Uterus (tissue), 4 donors: ENCODE measurements around the gene EGFLAM. TPM values are rescaled to one million over a fixed set of nuclear protein-coding genes. Genes with fewer than 3 reads are reported as not detected.
A peak's percentile ranks its signal among the peaks of the same experiment; 100 is the strongest.

Experiments used
- DNase-seq, 2 donors: peaks; one replicate each; pipeline ENCODE4 v3.0.0-alpha.2; 2019 to 2020
- H3K27ac ChIP-seq, 2 donors: fragments of 200-600 bp; sonication (generic); 1 replicate in 1 of 2; 2 replicates in 1 of 2; pipeline ENCODE4 v1.5.1; 2016 to 2018
- H3K27me3 ChIP-seq, 2 donors: fragments of 200-600 bp; sonication (generic); one replicate each; pipeline ENCODE4 v1.5.1; 2018 to 2019; ENCODE audit warnings: control low read depth in 1 of 2
- H3K36me3 ChIP-seq, 2 donors: fragments of 200-600 bp; sonication (generic); one replicate each; pipeline ENCODE4 v1.5.1; 2019; ENCODE audit warnings: control low read depth in 1 of 2
- H3K4me1 ChIP-seq, 2 donors: fragments of 200-600 bp; sonication (generic); one replicate each; pipeline ENCODE4 v1.5.1; 2018 to 2019; ENCODE audit warnings: control low read depth in 1 of 2
- H3K4me3 ChIP-seq, 2 donors: fragments of 200-600 bp; sonication (generic); 1 replicate in 1 of 2; 2 replicates in 1 of 2; pipeline ENCODE4 v1.5.1; 2018 to 2019; ENCODE audit warnings: mild to moderate bottlenecking in 1 of 2
- H3K9me3 ChIP-seq, 2 donors: fragments of 200-600 bp; sonication (generic); one replicate each; pipeline ENCODE4 v1.5.1; 2019; ENCODE audit warnings: control low read depth in 1 of 2
- POLR2A ChIP-seq, 2 donors: fragments of 450-650 bp; IDR thresholded peaks; one replicate each; pipeline ENCODE4 v1.6.1; 2016; ENCODE audit warnings: antibody characterized with exemption in 2 of 2, mild to moderate bottlenecking in 1 of 2, moderate library complexity in 1 of 2
- intact Hi-C: fragments of 100-400 bp; cut with DNase I; formaldehyde crosslinking; loops from one replicate; pipeline ENCODE4 v1.15.1; 2023; ENCODE audit warnings: low total_unique reads
- total RNA-seq, 4 donors: library from RNA; depleted of rRNA in 3 of 4; stranded (reverse); fragments of >200 nt in 3 of 4; gene quantifications; one replicate each; pipeline versions ENCODE4 v1.1.0 to v1.2.4, GENCODE V29; 2014 to 2023
- TF ChIP-seq, protein P1 (sequence below), 4 experiments: fragments of 200-600 bp in 2 of 4; fragments of 450-650 bp in 2 of 4; sonication (generic) in 2 of 4; IDR thresholded peaks; one replicate each; pipeline ENCODE4 v1.5.1; 2016 to 2019; ENCODE audit warnings: antibody characterized with exemption in 4 of 4, mild to moderate bottlenecking in 2 of 4, moderate library complexity in 1 of 4
- donor health status: DM: yes; HTN: yes; CAD: no.

The EGFLAM gene
- total RNA-seq, 4 donors from 2014 or later: 0.26 to 16.8 (median 3.6) TPM

GRCh38 chr5:38455796-38456330 is 197.5 kb downstream of the EGFLAM start:
- TF ChIP-seq, protein P1, sequence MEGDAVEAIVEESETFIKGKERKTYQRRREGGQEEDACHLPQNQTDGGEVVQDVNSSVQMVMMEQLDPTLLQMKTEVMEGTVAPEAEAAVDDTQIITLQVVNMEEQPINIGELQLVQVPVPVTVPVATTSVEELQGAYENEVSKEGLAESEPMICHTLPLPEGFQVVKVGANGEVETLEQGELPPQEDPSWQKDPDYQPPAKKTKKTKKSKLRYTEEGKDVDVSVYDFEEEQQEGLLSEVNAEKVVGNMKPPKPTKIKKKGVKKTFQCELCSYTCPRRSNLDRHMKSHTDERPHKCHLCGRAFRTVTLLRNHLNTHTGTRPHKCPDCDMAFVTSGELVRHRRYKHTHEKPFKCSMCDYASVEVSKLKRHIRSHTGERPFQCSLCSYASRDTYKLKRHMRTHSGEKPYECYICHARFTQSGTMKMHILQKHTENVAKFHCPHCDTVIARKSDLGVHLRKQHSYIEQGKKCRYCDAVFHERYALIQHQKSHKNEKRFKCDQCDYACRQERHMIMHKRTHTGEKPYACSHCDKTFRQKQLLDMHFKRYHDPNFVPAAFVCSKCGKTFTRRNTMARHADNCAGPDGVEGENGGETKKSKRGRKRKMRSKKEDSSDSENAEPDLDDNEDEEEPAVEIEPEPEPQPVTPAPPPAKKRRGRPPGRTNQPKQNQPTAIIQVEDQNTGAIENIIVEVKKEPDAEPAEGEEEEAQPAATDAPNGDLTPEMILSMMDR (IDR thresholded peaks at IDR 0.05): no peak
- TF ChIP-seq POLR2A (IDR thresholded peaks at IDR 0.05): no peak
- DNase-seq: no peak
- no peaks in the 10 kb centered on the region for H3K36me3 ChIP-seq
- H3K4me1 ChIP-seq: no peaks in the 10 kb centered on the region
- no peak overlapping the region for H3K27ac ChIP-seq
- intact Hi-C loops: no loop called here
- no peak overlapping the region for H3K4me3 ChIP-seq
- H3K9me3 ChIP-seq: no peaks in the 10 kb centered on the region
- H3K27me3 ChIP-seq: no peaks in the 10 kb centered on the region

DNA sequence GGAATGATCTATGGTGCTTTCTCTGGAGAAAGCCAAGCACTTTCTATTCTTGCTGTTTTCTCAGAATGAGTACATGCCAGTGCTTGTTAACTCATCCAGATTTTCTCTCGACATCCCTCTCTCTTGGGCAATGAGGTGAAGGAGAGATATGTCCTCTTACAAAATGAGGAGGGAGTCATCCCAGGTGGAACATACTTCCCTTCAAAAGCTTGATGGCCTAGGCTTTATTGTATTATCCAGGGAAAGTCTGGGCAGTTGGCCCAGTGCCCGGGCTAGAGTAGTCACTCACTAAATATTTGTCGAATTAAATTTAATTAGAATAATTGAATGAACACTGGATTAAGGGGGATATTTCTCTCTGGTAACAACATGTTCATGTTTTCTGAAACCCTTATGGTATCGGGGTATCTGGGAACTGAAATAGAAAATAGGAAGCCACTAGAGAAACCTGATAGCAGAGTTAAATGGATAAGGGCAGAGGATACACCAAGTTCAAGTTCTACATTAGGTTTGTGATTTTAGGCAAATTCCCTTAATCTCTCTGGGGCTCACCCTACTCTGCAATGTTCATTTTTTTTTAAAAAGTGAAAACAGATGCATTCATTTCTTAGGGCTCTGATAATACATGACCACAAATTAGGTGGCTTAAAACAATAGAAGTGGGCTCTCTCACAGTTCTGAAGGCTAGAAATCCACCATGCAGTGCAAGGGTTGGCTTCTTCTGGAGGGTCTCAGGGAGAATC is 198.5 kb downstream of the EGFLAM start:
- DNase-seq: no peak
- Histone ChIP-seq H3K4me1 (no peaks in the 10 kb centered on the region), H3K27me3 (no peaks in the 10 kb centered on the region), H3K9me3 (no peaks in the 10 kb centered on the region), H3K27ac (no peak overlapping the region), H3K36me3 (no peaks in the 10 kb centered on the region), H3K4me3 (no peak overlapping the region)
- intact Hi-C loops: no loop called here
- TF ChIP-seq, protein P1 (IDR thresholded peaks at IDR 0.05): no peak
- TF ChIP-seq POLR2A (IDR thresholded peaks at IDR 0.05): no peak

GRCh38 chr5:38458174-38458573 is 199.8 kb downstream of the EGFLAM start:
- Histone ChIP-seq H3K27ac (no peak overlapping the region), H3K4me1 (no peaks in the 10 kb centered on the region), H3K4me3 (no peak overlapping the region), H3K36me3 (no peaks in the 10 kb centered on the region), H3K9me3 (no peaks in the 10 kb centered on the region), H3K27me3 (no peaks in the 10 kb centered on the region)
- intact Hi-C loops: no loop called here
- no peak for DNase-seq
- TF ChIP-seq, protein P1 (IDR thresholded peaks at IDR 0.05): no peak
- no peak for TF ChIP-seq POLR2A (IDR thresholded peaks at IDR 0.05)

DNA sequence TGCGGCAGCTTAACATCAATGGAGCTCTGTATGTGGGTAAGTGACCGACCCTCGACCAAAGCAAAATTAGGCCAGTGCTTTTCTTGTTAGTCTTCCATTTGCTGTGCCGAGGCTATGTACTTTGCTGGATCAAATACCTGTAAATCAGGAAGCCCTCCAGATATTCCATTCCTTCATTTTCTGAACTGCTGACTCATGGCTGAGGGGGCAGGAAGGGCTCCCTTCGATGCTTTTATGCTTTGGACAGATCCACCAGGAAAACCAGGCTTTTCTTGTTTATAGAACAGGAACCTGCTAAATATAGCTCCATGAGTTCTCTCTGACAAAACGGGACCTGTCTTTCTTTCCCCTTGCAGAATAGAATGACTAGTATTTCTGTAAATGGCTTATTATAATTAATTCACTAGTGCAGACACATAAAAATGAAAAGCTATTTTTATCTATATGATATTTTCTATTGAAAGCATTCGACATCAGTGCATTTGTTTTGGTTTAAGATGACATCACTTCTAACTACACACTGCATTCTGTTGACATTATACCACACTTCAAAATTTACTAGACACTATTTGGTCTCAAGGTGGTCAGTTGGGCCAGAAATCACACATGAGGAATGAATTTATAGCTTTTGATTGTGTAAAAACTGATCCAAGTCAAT is 204.7 kb downstream of the EGFLAM start:
- intact Hi-C loops: no loop called here

More for the DNA sequence above, 204.7 kb downstream of the EGFLAM start:
- H3K27me3 ChIP-seq: no peaks in the 10 kb centered on the region
- H3K27ac ChIP-seq: peak overlapping the region; percentile 92 to 93
- no peak for DNase-seq
- TF ChIP-seq, protein P1 (IDR thresholded peaks at IDR 0.05): no peak
- TF ChIP-seq POLR2A (IDR thresholded peaks at IDR 0.05): no peak
- no peaks in the 10 kb centered on the region for H3K36me3 ChIP-seq
- no peaks in the 10 kb centered on the region for H3K9me3 ChIP-seq
- H3K4me3 ChIP-seq: no peak overlapping the region
- peaks cover 7 to 14% of the 10 kb centered on the region in 2 donors for H3K4me1 ChIP-seq
